Calu3 (cell line): Measurements from ENCODE around the gene IKZF3. TPM values are rescaled to one million over a fixed set of nuclear protein-coding genes. Genes with fewer than 3 reads are reported as not detected.

Experiments
- BruUV-seq: library from RNA; stranded (reverse); fragments of 400-500 nt; replicated peaks from 2 replicates; lab custom pipeline; 2021; lab: Mats Ljungman, UMichigan
- CTCF ChIA-PET: fragments of 300-600 bp; sonication (Branson Sonifier 250); formaldehyde crosslinking; loops from one replicate; lab custom pipeline; 2022; ENCODE audit warnings: antibody characterized with exemption; lab: Charles Lee
- DNase-seq: peaks from one replicate; pipeline ENCODE4 v3.0.0; 2022
- H3K27ac Mint-ChIP-seq: one replicate; pipeline ENCODE4 v1.8.0; 2022; ENCODE audit warnings: mixed read lengths; ENCODE audit not compliant: unreplicated experiment
- H3K27me3 Mint-ChIP-seq: one replicate; pipeline ENCODE4 v1.8.0; 2022; ENCODE audit warnings: mixed read lengths; ENCODE audit not compliant: unreplicated experiment
- H3K36me3 Mint-ChIP-seq: one replicate; pipeline ENCODE4 v1.8.0; 2022; ENCODE audit warnings: mild to moderate bottlenecking, moderate library complexity, mixed read lengths; ENCODE audit not compliant: insufficient read depth, unreplicated experiment
- H3K4me1 Mint-ChIP-seq: one replicate; pipeline ENCODE4 v1.8.0; 2022; ENCODE audit warnings: mild to moderate bottlenecking, low read depth, mixed read lengths; ENCODE audit not compliant: unreplicated experiment
- H3K4me3 Mint-ChIP-seq: one replicate; pipeline ENCODE4 v1.8.0; 2022; ENCODE audit warnings: mild to moderate bottlenecking, low read depth, moderate library complexity, mixed read lengths; ENCODE audit not compliant: unreplicated experiment
- H3K9me3 Mint-ChIP-seq: one replicate; pipeline ENCODE4 v1.8.0; 2022; ENCODE audit warnings: low read depth, mixed read lengths; ENCODE audit not compliant: unreplicated experiment
- intact Hi-C: fragments of 100-400 bp; cut with micrococcal nuclease; formaldehyde crosslinking; loops from one replicate; pipeline ENCODE4 v1.10.0; 2022; ENCODE audit not compliant: unreplicated experiment
- total RNA-seq: library from RNA; stranded (reverse); gene quantifications from 2 replicates; pipeline ENCODE4 v1.2.3, GENCODE V29; 2022
- TF ChIP-seq, protein P1 (sequence below): fragments of 200-600 bp; IDR thresholded peaks from one replicate; pipeline ENCODE4 v1.8.0; 2022; ENCODE audit warnings: antibody characterized with exemption; ENCODE audit not compliant: unreplicated experiment

Gene IKZF3
- total RNA-seq, 1 experiment from 2014 or later: 30.9 TPM

DNA sequence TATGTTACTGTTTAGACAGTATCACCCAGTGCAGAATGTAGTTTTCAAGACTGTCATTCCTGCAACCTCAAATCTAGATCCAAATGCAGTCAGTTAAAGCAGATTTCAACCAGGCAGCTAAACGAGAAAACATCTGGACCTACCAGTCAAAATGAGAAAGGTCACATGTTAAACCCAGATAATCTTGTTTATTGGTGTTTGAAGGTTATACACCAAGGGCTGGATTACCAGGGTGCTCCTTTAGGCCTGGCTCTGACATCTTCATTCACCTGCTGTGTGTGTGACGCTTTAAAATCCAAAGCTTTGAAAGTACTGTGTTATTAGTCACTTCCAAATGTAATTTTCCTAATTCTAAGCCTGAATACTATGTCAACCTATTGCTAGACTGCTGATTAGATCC is 54.9 kb downstream of the IKZF3 start:
- H3K4me1 Mint-ChIP-seq: peaks cover 37% of the 10 kb centered on the region
- intact Hi-C loops: no loop called here
- H3K9me3 Mint-ChIP-seq: peaks cover 3% of the 10 kb centered on the region
- H3K4me3 Mint-ChIP-seq: no peak overlapping the region
- peak; percentile 72 for DNase-seq
- TF ChIP-seq, protein P1, sequence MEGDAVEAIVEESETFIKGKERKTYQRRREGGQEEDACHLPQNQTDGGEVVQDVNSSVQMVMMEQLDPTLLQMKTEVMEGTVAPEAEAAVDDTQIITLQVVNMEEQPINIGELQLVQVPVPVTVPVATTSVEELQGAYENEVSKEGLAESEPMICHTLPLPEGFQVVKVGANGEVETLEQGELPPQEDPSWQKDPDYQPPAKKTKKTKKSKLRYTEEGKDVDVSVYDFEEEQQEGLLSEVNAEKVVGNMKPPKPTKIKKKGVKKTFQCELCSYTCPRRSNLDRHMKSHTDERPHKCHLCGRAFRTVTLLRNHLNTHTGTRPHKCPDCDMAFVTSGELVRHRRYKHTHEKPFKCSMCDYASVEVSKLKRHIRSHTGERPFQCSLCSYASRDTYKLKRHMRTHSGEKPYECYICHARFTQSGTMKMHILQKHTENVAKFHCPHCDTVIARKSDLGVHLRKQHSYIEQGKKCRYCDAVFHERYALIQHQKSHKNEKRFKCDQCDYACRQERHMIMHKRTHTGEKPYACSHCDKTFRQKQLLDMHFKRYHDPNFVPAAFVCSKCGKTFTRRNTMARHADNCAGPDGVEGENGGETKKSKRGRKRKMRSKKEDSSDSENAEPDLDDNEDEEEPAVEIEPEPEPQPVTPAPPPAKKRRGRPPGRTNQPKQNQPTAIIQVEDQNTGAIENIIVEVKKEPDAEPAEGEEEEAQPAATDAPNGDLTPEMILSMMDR: no peak
- peaks cover 6% of the 10 kb centered on the region for H3K36me3 Mint-ChIP-seq
- H3K27me3 Mint-ChIP-seq: no peaks in the 10 kb centered on the region
- CTCF ChIA-PET: interaction anchor here (0.6 to 23.0 kb wide), 54 partner anchors 5 to 803 kb away, joined by 3 to 1210 read pairs (median 26); partner anchors contain the start of genes ERBB2, GSDMA, GSDMB and IKZF3
- no peak overlapping the region for H3K27ac Mint-ChIP-seq
- BruUV-seq: no TSS peak

DNA sequence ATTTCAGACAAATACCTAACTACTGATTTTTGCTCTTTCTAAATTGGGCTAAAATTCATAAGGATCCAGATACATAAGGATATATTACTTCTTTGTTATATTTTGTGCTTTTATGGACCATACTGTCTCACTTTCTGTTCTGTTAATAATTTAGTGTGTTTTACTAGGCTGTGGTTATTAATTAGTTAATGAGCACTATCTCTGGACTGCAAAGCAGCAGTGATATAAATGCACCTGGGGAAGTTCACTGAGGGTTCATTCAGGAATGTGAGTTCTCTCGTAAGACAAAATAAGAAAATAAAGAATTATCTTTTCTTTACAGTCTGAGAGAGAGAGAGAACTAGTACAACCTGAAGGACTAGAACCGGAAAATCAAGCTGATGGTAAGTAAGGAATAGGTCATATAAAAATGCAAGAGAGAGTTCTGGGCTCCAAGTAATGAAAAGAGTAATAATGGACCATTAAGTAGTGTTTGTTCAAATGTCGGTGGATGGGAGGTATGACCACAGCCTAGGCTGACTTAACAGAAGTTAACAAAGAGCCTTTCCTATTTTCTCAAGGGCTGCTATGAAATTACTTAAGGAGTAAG is 55.6 kb downstream of the IKZF3 start:
- TSS peak; percentile 63 for BruUV-seq
- intact Hi-C loops: loop anchor here (1.0 kb wide), 9 partner anchors 20 to 172 kb away; partner anchors contain the start of gene PSMD3
- Mint-ChIP-seq H3K4me3 (peak overlapping the region; percentile 1), H3K27me3 (no peaks in the 10 kb centered on the region), H3K27ac (peak overlapping the region; percentile 16), H3K4me1 (peaks cover 37% of the 10 kb centered on the region), H3K36me3 (peaks cover 6% of the 10 kb centered on the region), H3K9me3 (peaks cover 3% of the 10 kb centered on the region)
- peak; percentile 98 for DNase-seq
- TF ChIP-seq, protein P1: no peak
- CTCF ChIA-PET: interaction anchor here (0.5 to 23.0 kb wide), 72 partner anchors 6 to 804 kb away, joined by 3 to 1210 read pairs (median 11); partner anchors contain the start of genes ERBB2, GRB7, GSDMA and GSDMB

GRCh38 chr17:39804839-39805238 is 59.3 kb downstream of the IKZF3 start:
- no peak overlapping the region for H3K27ac Mint-ChIP-seq
- H3K36me3 Mint-ChIP-seq: peaks cover 6% of the 10 kb centered on the region
- H3K4me1 Mint-ChIP-seq: peaks cover 36% of the 10 kb centered on the region
- BruUV-seq: no TSS peak
- H3K27me3 Mint-ChIP-seq: no peaks in the 10 kb centered on the region
- TF ChIP-seq, protein P1: no peak
- DNase-seq: no peak
- H3K4me3 Mint-ChIP-seq: no peak overlapping the region
- no peaks in the 10 kb centered on the region for H3K9me3 Mint-ChIP-seq
- intact Hi-C loops: no loop called here
- CTCF ChIA-PET: interaction anchor here (0.5 to 23.0 kb wide), 56 partner anchors 9 to 656 kb away, joined by 3 to 1210 read pairs (median 24); partner anchors contain the start of genes ERBB2, GRB7, GSDMA and GSDMB

DNA sequence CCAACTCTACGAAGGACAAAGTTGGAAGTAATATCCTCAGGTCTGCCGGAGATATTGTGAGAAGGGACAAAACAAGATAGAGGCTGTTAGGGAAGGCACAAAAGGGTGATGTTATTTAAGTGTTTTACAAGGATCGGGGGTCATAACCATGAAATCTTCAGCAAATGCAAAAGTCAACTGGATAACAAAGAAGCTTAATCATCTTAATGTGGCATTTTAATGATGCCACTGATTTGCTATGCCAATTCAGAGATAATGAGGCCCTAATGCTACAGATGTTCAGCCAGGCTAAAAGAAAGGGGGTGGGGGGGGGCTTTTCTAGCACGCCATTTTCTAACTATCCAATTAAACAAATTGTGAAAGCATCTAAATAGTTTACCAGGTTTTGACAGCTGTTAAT is 63.1 kb downstream of the IKZF3 start:
- BruUV-seq: no TSS peak
- CTCF ChIA-PET: interaction anchor here (0.6 to 23.0 kb wide), 50 partner anchors 7 to 1021 kb away, joined by 3 to 1210 read pairs (median 12); partner anchors contain the start of genes GRB7, GSDMA, IKZF3 and KRT10
- Mint-ChIP-seq H3K4me1 (peaks cover 17% of the 10 kb centered on the region), H3K36me3 (no peaks in the 10 kb centered on the region), H3K27ac (no peak overlapping the region), H3K27me3 (no peaks in the 10 kb centered on the region), H3K9me3 (no peaks in the 10 kb centered on the region), H3K4me3 (no peak overlapping the region)
- intact Hi-C loops: no loop called here
- no peak for DNase-seq
- TF ChIP-seq, protein P1: no peak
